ENCODE data around the gene XCL1. TPM values are rescaled to one million over a fixed set of nuclear protein-coding genes. Genes with fewer than 3 reads are reported as not detected.
A peak's percentile ranks its signal among the peaks of the same experiment; 100 is the strongest.
"Not testable (repeated sequence)": the region's sequence is repeated elsewhere in the genome, so short reads cannot be mapped to it uniquely, and the experiment has no call there.

XCL1 gene
- polyA plus RNA-seq, 1 donor from 2014 or later: 2.3 TPM

DNA sequence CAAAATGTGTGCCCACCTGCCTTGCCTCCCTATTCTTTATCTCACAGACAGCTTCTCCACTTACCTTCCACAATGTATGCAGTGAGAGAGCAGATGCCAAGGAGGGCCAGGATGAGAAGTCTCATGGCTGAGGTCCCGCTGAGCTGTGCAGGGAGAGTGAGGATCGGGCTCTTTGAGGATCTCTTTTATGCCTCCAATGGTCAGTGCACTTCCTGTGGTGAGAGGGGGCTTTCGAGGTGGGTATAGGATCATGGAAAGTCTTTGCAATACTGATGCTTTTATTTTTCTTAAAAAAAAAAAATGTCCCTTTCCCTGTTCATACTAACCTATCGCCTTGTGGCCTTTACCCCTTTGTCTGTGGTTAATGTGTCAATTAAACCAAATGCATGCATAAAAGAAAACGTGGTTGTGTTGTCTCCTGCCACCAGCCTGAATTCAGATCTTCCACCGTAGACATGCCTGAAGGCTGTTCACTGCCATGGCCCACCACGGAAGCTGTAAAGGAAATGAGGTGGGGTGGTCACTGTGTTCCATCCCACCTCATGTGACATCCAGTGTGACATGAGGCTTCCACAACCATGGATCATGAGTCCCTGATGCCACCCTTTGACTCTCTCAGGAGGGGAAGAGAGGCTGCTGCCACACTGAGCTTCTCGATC, 32.4 kb upstream of the XCL1 start, which contains the start of gene XCL2:
TSS of gene XCL2 (minus strand) at position 158 of the 659 bp plus-strand sequence. CDS start at position 125, 33 bp downstream.
- H3K9me2 ChIP-seq (ENCODE audit: insufficient read depth, low read length); H3K9me3 ChIP-seq (ENCODE audit: low read length); H3K9ac ChIP-seq (ENCODE audit: low read length); H3K4me2 ChIP-seq (ENCODE audit: low read length); H3F3A ChIP-seq (ENCODE audit: insufficient read depth, low read length, poor library complexity, severe bottlenecking); H3K27ac ChIP-seq (ENCODE audit: low read length); H4K20me1 ChIP-seq (ENCODE audit: insufficient read depth); H3K27me3 ChIP-seq (ENCODE audit: insufficient read depth, low read depth, low read length); H3K36me3 ChIP-seq (ENCODE audit: insufficient read depth, low read length); H3K79me2 ChIP-seq (replicated peaks; ENCODE audit: insufficient read depth, low read length); H3K4me3 ChIP-seq (ENCODE audit: low read length); H2AFZ ChIP-seq (ENCODE audit: low read depth, low read length): not testable (repeated sequence)

DNA sequence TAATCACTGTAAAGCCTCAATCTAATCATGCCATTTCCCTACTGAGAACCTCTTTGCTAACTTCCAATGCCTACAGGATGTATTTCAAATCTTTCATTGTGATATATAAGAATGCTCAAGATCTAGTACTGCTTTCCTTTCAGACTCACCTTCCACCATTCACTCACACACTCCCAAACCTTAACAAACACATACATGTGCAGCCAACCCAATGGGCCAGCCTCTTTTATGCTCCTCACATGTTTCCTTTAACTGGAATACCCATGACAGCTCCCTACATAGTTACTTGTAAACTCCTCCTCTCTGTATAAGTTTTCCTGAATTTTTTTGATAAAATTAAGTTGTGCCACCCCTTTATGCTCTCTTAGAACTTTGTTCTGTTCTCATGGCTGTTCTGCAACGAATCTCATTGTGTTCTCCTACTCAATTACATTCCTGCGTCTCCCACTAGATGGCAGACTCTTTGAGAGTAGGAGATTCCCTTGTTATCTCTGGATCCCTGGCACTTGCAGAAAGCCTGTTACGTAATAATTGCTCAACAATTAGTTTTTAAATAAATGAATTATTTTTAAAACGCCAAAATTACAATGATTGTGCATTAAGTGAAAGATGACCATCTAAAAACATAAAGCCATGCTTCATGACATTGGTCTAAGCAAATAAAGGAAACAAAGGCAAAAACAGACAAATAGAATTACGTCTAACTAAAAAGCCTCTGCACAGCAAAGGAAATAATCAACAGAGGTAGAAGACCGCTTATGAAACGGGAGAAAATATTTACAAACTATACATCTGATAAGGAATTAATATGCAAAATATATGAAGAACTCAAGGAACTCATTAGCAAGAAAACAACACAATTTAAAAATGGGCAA, 30.5 kb upstream of the XCL1 start:
- TF ChIP-seq, protein P1, sequence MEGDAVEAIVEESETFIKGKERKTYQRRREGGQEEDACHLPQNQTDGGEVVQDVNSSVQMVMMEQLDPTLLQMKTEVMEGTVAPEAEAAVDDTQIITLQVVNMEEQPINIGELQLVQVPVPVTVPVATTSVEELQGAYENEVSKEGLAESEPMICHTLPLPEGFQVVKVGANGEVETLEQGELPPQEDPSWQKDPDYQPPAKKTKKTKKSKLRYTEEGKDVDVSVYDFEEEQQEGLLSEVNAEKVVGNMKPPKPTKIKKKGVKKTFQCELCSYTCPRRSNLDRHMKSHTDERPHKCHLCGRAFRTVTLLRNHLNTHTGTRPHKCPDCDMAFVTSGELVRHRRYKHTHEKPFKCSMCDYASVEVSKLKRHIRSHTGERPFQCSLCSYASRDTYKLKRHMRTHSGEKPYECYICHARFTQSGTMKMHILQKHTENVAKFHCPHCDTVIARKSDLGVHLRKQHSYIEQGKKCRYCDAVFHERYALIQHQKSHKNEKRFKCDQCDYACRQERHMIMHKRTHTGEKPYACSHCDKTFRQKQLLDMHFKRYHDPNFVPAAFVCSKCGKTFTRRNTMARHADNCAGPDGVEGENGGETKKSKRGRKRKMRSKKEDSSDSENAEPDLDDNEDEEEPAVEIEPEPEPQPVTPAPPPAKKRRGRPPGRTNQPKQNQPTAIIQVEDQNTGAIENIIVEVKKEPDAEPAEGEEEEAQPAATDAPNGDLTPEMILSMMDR (IDR thresholded peaks at IDR 0.05; ENCODE audit: poor library complexity, severe bottlenecking): peak; percentile 26
- not testable (repeated sequence) for H3F3A ChIP-seq (ENCODE audit: insufficient read depth, low read length, poor library complexity, severe bottlenecking); H4K20me1 ChIP-seq (ENCODE audit: insufficient read depth); H2AFZ ChIP-seq (ENCODE audit: low read depth, low read length); H3K4me3 ChIP-seq (ENCODE audit: low read length); H3K9me3 ChIP-seq (ENCODE audit: low read length); H3K9ac ChIP-seq (ENCODE audit: low read length); H3K27ac ChIP-seq (ENCODE audit: low read length); H3K36me3 ChIP-seq (ENCODE audit: insufficient read depth, low read length); H3K79me2 ChIP-seq (replicated peaks; ENCODE audit: insufficient read depth, low read length); H3K4me2 ChIP-seq (ENCODE audit: low read length); H3K27me3 ChIP-seq (ENCODE audit: insufficient read depth, low read depth, low read length); H3K9me2 ChIP-seq (ENCODE audit: insufficient read depth, low read length)

DNA sequence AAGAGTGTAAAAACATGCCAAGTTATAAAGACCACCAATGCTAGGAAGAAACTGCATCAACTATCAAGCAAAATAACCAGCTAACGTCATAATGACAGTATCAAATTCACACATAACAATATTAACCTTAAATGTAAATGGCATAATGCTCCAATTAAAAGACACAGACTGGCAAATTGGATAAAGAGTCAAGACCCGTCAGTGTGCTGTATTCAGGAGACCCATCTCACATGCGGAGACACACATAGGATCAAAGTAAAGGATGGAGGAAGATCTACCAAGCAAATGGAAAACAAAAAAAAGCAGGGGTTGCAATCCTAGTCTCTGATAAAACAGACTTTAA, 29.9 kb upstream of the XCL1 start:
- H3K27ac ChIP-seq (ENCODE audit: low read length); H3F3A ChIP-seq (ENCODE audit: insufficient read depth, low read length, poor library complexity, severe bottlenecking); H3K4me2 ChIP-seq (ENCODE audit: low read length); H3K9ac ChIP-seq (ENCODE audit: low read length); H3K36me3 ChIP-seq (ENCODE audit: insufficient read depth, low read length); H4K20me1 ChIP-seq (ENCODE audit: insufficient read depth); H3K79me2 ChIP-seq (replicated peaks; ENCODE audit: insufficient read depth, low read length); H3K9me2 ChIP-seq (ENCODE audit: insufficient read depth, low read length); H3K4me3 ChIP-seq (ENCODE audit: low read length); H3K9me3 ChIP-seq (ENCODE audit: low read length); H2AFZ ChIP-seq (ENCODE audit: low read depth, low read length); H3K27me3 ChIP-seq (ENCODE audit: insufficient read depth, low read depth, low read length): not testable (repeated sequence)

DNA sequence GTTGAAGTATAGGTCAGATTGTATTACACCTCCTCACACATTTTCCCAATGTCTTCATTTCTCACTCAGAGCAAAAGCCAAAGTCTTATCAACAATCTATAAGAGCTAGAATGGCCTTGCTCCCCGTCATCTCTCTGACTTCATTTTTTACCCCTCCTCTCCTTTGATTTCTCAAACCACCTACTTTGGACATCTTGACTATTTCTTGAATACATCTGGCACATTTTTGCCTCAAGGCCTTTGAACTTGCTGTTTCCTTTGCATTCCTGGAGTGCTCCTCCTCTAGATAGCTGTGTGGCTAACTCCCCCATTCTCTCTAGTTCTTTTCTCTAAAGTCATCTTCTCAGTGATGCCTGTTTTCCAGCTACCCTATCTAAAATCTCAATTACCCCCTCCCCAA, 25.4 kb upstream of the XCL1 start:
- Histone ChIP-seq H3K79me2 (replicated peaks; ENCODE audit: insufficient read depth, low read length) (no peaks in the 10 kb centered on the region), H3K4me3 (ENCODE audit: low read length) (no peak overlapping the region), H3K9me2 (ENCODE audit: insufficient read depth, low read length) (no peaks in the 10 kb centered on the region), H3F3A (ENCODE audit: insufficient read depth, low read length, poor library complexity, severe bottlenecking) (no peaks in the 10 kb centered on the region), H3K27ac (ENCODE audit: low read length) (no peak overlapping the region), H3K9ac (ENCODE audit: low read length) (no peak overlapping the region), H3K9me3 (ENCODE audit: low read length) (no peaks in the 10 kb centered on the region), H3K27me3 (ENCODE audit: insufficient read depth, low read depth, low read length) (no peaks in the 10 kb centered on the region), H2AFZ (ENCODE audit: low read depth, low read length) (no peak overlapping the region), H3K36me3 (ENCODE audit: insufficient read depth, low read length) (no peaks in the 10 kb centered on the region), H4K20me1 (ENCODE audit: insufficient read depth) (no peaks in the 10 kb centered on the region), H3K4me2 (ENCODE audit: low read length) (no peak overlapping the region)
- TF ChIP-seq, protein P2, sequence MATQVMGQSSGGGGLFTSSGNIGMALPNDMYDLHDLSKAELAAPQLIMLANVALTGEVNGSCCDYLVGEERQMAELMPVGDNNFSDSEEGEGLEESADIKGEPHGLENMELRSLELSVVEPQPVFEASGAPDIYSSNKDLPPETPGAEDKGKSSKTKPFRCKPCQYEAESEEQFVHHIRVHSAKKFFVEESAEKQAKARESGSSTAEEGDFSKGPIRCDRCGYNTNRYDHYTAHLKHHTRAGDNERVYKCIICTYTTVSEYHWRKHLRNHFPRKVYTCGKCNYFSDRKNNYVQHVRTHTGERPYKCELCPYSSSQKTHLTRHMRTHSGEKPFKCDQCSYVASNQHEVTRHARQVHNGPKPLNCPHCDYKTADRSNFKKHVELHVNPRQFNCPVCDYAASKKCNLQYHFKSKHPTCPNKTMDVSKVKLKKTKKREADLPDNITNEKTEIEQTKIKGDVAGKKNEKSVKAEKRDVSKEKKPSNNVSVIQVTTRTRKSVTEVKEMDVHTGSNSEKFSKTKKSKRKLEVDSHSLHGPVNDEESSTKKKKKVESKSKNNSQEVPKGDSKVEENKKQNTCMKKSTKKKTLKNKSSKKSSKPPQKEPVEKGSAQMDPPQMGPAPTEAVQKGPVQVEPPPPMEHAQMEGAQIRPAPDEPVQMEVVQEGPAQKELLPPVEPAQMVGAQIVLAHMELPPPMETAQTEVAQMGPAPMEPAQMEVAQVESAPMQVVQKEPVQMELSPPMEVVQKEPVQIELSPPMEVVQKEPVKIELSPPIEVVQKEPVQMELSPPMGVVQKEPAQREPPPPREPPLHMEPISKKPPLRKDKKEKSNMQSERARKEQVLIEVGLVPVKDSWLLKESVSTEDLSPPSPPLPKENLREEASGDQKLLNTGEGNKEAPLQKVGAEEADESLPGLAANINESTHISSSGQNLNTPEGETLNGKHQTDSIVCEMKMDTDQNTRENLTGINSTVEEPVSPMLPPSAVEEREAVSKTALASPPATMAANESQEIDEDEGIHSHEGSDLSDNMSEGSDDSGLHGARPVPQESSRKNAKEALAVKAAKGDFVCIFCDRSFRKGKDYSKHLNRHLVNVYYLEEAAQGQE (IDR thresholded peaks at IDR 0.05; ENCODE audit: borderline replicate concordance): no peak
- no peak for TF ChIP-seq SMC3 (conservative IDR thresholded peaks at IDR 0.05; ENCODE audit: poor library complexity)
- TF ChIP-seq MXI1 (conservative IDR thresholded peaks at IDR 0.05; ENCODE audit: poor library complexity, severe bottlenecking): no peak
- no peak for TF ChIP-seq EZH2 (IDR thresholded peaks at IDR 0.05; ENCODE audit: borderline replicate concordance, insufficient read depth, low read length, poor library complexity, severe bottlenecking)
- no peak for TF ChIP-seq EP300 (conservative IDR thresholded peaks at IDR 0.05; ENCODE audit: poor library complexity, severe bottlenecking)
- TF ChIP-seq, protein P1 (IDR thresholded peaks at IDR 0.05; ENCODE audit: poor library complexity, severe bottlenecking): no peak
- TF ChIP-seq TAF1 (IDR thresholded peaks at IDR 0.05; ENCODE audit: low read depth): no peak
- no peak for TF ChIP-seq RAD21 (conservative IDR thresholded peaks at IDR 0.05)

All from neural cell (in vitro differentiated cells).